HEK293T (cell line): ENCODE data around the gene BOLA3.
A peak's percentile ranks its signal among the peaks of the same experiment; 100 is the strongest.

Source experiments
- CTCF ChIA-PET: fragments of 350-600 bp; formaldehyde crosslinking; extraction: SDS; loops from one replicate; lab custom pipeline; 2021; ENCODE audit warnings: antibody characterized with exemption, inconsistent platforms; lab: Yijun Ruan, JAX
- POLR2A ChIA-PET: fragments of 350-600 bp; formaldehyde crosslinking; extraction: SDS; loops from one replicate; lab custom pipeline; 2020; ENCODE audit warnings: antibody characterized with exemption, inconsistent platforms; lab: Yijun Ruan, JAX
- DNase-seq: peaks from one replicate; pipeline ENCODE4 v3.0.0; 2012; ENCODE audit warnings: mixed read lengths; ENCODE audit errors: extremely low spot score
- ARNT ChIP-seq: fragments of 450-650 bp; IDR thresholded peaks from 2 replicates; pipeline ENCODE4 v1.6.1; 2017; ENCODE audit warnings: mild to moderate bottlenecking
- BHLHE40 ChIP-seq: fragments of 450-650 bp; IDR thresholded peaks from 2 replicates; pipeline ENCODE4 v1.6.1; 2016; ENCODE audit warnings: mild to moderate bottlenecking, moderate library complexity, borderline replicate concordance
- CTBP1 ChIP-seq: fragments of 450-650 bp; IDR thresholded peaks from 2 replicates; pipeline ENCODE4 v1.6.1; 2016; ENCODE audit warnings: borderline replicate concordance
- ELF4 ChIP-seq: fragments of 450-650 bp; IDR thresholded peaks from 2 replicates; pipeline ENCODE4 v1.6.1; 2017; ENCODE audit warnings: antibody characterized with exemption
- FOXA1 ChIP-seq: fragments of 450-650 bp; IDR thresholded peaks from 2 replicates; pipeline ENCODE4 v1.6.1; 2016; ENCODE audit warnings: mild to moderate bottlenecking
- FOXK2 ChIP-seq: fragments of 450-650 bp; IDR thresholded peaks from 2 replicates; pipeline ENCODE4 v1.6.1; 2016; ENCODE audit warnings: mild to moderate bottlenecking
- FOXM1 ChIP-seq: fragments of 450-650 bp; IDR thresholded peaks from 2 replicates; pipeline ENCODE4 v1.6.1; 2017; ENCODE audit warnings: mild to moderate bottlenecking, borderline replicate concordance
- HDGF ChIP-seq: fragments of 450-650 bp; IDR thresholded peaks from 2 replicates; pipeline ENCODE4 v1.6.1; 2017; ENCODE audit warnings: antibody characterized with exemption, borderline replicate concordance
- L3MBTL2 ChIP-seq: fragments of 450-650 bp; conservative IDR thresholded peaks from 2 replicates; pipeline ENCODE4 v1.6.1; 2016; ENCODE audit warnings: mild to moderate bottlenecking
- LEF1 ChIP-seq: fragments of 450-650 bp; IDR thresholded peaks from 2 replicates; pipeline ENCODE4 v1.6.1; 2017; ENCODE audit warnings: mild to moderate bottlenecking, borderline replicate concordance
- NFRKB ChIP-seq: fragments of 450-650 bp; IDR thresholded peaks from 2 replicates; pipeline ENCODE4 v1.6.1; 2016; ENCODE audit warnings: mild to moderate bottlenecking, moderate library complexity
- PKNOX1 ChIP-seq: fragments of 450-650 bp; IDR thresholded peaks from 2 replicates; pipeline ENCODE4 v1.6.1; 2016
- SP1 ChIP-seq: fragments of 450-650 bp; IDR thresholded peaks from 2 replicates; pipeline ENCODE4 v1.6.1; 2017
- SUZ12 ChIP-seq: fragments of 450-650 bp; IDR thresholded peaks from 2 replicates; pipeline ENCODE4 v1.6.1; 2016; ENCODE audit warnings: mild to moderate bottlenecking
- TARDBP ChIP-seq: fragments of 450-650 bp; IDR thresholded peaks from 2 replicates; pipeline ENCODE4 v1.6.1; 2016
- ZNF384 ChIP-seq: fragments of 450-650 bp; IDR thresholded peaks from 2 replicates; pipeline ENCODE4 v1.6.1; 2016

The BOLA3 gene

GRCh38 chr2:74147727-74148456, at the start of gene BOLA3:
BOLA3 (minus strand) TSS chr2:74147912; CDS start chr2:74147874, 38 bp downstream.
- peak; percentile 76 for TF ChIP-seq L3MBTL2
- TF ChIP-seq SUZ12, result no peak
- CTCF ChIA-PET, result interaction anchor here (0.7 to 2.1 kb wide), 6 partner anchors 9 to 324 kb away, joined by 3 to 7 read pairs (median 4); partner anchors contain the start of gene STAMBP
- POLR2A ChIA-PET, result interaction anchor here (0.8 to 4.9 kb wide), 9 partner anchors 11 to 319 kb away, joined by 3 to 21 read pairs (median 4); partner anchors contain the start of genes MOB1A, MTHFD2 and STAMBP
- peak; percentile 93 for DNase-seq

- TF ChIP-seq SP1 (no peak), HDGF (no peak), TARDBP (no peak)
- ChIA-PET POLR2A (interaction anchor here (0.8 to 1.8 kb wide), 4 partner anchors 8 to 19 kb away, joined by 3 to 10 read pairs (median 5); partner anchors contain the start of gene MOB1A), CTCF (interaction anchor here (0.6 to 0.7 kb wide), 2 partner anchors 12 to 21 kb away, joined by 3 read pairs; no protein-coding TSS in a partner anchor)
- DNase-seq, result no peak
Observed at GRCh38 chr2:74197049-74197448, 49.3 kb upstream of the BOLA3 start.

- no peak for DNase-seq
- no peak for TF ChIP-seq HDGF
- TF ChIP-seq LEF1, result no peak
- no peak for TF ChIP-seq NFRKB
- TF ChIP-seq CTBP1, result no peak
- no peak for TF ChIP-seq L3MBTL2
- no peak for TF ChIP-seq SUZ12
- TF ChIP-seq PKNOX1, result no peak
- TF ChIP-seq ZNF384, result no peak
- TF ChIP-seq BHLHE40, result no peak
- TF ChIP-seq ELF4, result no peak
- TF ChIP-seq ARNT, result no peak
- no peak for TF ChIP-seq FOXK2
- ChIA-PET CTCF (no interaction called here), POLR2A (no interaction called here)
Observed at GRCh38 chr2:74194799-74195198, 47.1 kb upstream of the BOLA3 start.

GRCh38 chr2:74191596-74192380, 44.1 kb upstream of the BOLA3 start:
- POLR2A ChIA-PET, result interaction anchor here (1.0 to 1.9 kb wide), 3 partner anchors 8 to 363 kb away, joined by 3 to 12 read pairs (median 6); partner anchors contain the start of genes MOB1A and STAMBP

GRCh38 chr2:74188696-74189095, 41.0 kb upstream of the BOLA3 start:
- POLR2A ChIA-PET, result interaction anchor here (1.5 kb wide), 2 partner anchors 9 to 11 kb away, joined by 6 to 8 read pairs; partner anchors contain the start of genes MOB1A and MTHFD2
- DNase-seq, result no peak
- TF ChIP-seq PKNOX1 (no peak), CTBP1 (no peak), BHLHE40 (no peak), ELF4 (no peak), HDGF (no peak), ARNT (no peak), FOXM1 (no peak), FOXA1 (no peak), SP1 (no peak), TARDBP (no peak), SUZ12 (no peak), ZNF384 (no peak), FOXK2 (no peak), L3MBTL2 (no peak), LEF1 (no peak)
- CTCF ChIA-PET, result no interaction called here

More at GRCh38 chr2:74191596-74192380, 44.1 kb upstream of the BOLA3 start:
- CTCF ChIA-PET, result interaction anchor here (1.2 kb wide), 1 partner anchor 12 kb away, joined by 8 read pairs; the partner anchor contains the start of gene MOB1A
- TF ChIP-seq PKNOX1 (no peak), LEF1 (no peak), ARNT (no peak), ZNF384 (no peak), CTBP1 (no peak), SUZ12 (no peak), FOXA1 (no peak), NFRKB (no peak), BHLHE40 (no peak), HDGF (no peak), ELF4 (no peak), TARDBP (no peak), FOXM1 (no peak), SP1 (no peak), FOXK2 (no peak), L3MBTL2 (no peak)
- no peak for DNase-seq
